IMR-90 (cell line): ENCODE measurements around the gene CALHM3. TPM values are rescaled to one million over a fixed set of nuclear protein-coding genes. Genes with fewer than 3 reads are reported as not detected.

Source experiments
- ATAC-seq: fragments of 200-7000 bp; cut with Tn5 transposase; 2 replicates; pipeline ENCODE4 v1.9.1; 2020; ENCODE audit warnings: low read depth, mild to moderate bottlenecking, moderate library complexity
- BruUV-seq: library from RNA; stranded (reverse); fragments of 400-500 nt; replicated peaks from 2 replicates; lab custom pipeline; 2021; lab: Mats Ljungman, UMichigan
- CTCF ChIA-PET: fragments of 300-600 bp; formaldehyde crosslinking; extraction: SDS; loops from one replicate; lab custom pipeline; 2021; ENCODE audit warnings: antibody characterized with exemption; lab: Yijun Ruan, JAX
- POLR2A ChIA-PET: fragments of 300-600 bp; sonication (Branson Sonifier 250); formaldehyde crosslinking; loops from one replicate; lab custom pipeline; 2022; ENCODE audit warnings: antibody characterized with exemption; ENCODE audit not compliant: unreplicated experiment; lab: Charles Lee
- DNase-seq: peaks from one replicate; pipeline ENCODE4 v3.0.0; 2013
- H2AFZ ChIP-seq: replicated peaks from 2 replicates; pipeline ENCODE3; 2013; ENCODE audit warnings: low read length, mild to moderate bottlenecking; ENCODE audit not compliant: poor library complexity
- H2AK5ac ChIP-seq: 2 replicates; pipeline ENCODE4 v1.6.1; 2013; ENCODE audit warnings: low read depth, low read length, inconsistent platforms
- H2AK9ac ChIP-seq: replicated peaks from 2 replicates; pipeline ENCODE3; 2013; ENCODE audit warnings: mild to moderate bottlenecking, low read depth, low read length, moderate library complexity; ENCODE audit not compliant: poor library complexity
- H2BK120ac ChIP-seq: 2 replicates; pipeline ENCODE4 v1.6.1; 2013; ENCODE audit warnings: low read depth, low read length, inconsistent platforms
- H2BK15ac ChIP-seq: 3 replicates; pipeline ENCODE4 v1.6.1; 2013; ENCODE audit warnings: low read depth, low read length, inconsistent platforms
- H2BK20ac ChIP-seq: 2 replicates; pipeline ENCODE4 v1.6.1; 2013; ENCODE audit warnings: low read depth, mild to moderate bottlenecking, inconsistent platforms, low read length, moderate library complexity
- H2BK5ac ChIP-seq: 2 replicates; pipeline ENCODE4 v1.6.1; 2013; ENCODE audit warnings: mild to moderate bottlenecking, low read depth, low read length, inconsistent platforms; ENCODE audit not compliant: poor library complexity, severe bottlenecking
- H3K14ac ChIP-seq: replicated peaks from 2 replicates; pipeline ENCODE4 v1.6.1; 2013; ENCODE audit warnings: low read depth, low read length, inconsistent platforms
- H3K18ac ChIP-seq: 2 replicates; pipeline ENCODE4 v1.6.1; 2013; ENCODE audit warnings: low read depth, low read length, control low read depth
- H3K23ac ChIP-seq: 2 replicates; pipeline ENCODE4 v1.6.1; 2013; ENCODE audit warnings: low read depth, low read length, inconsistent platforms
- H3K27ac ChIP-seq: 2 replicates; pipeline ENCODE4 v1.5.1; 2013; ENCODE audit warnings: mild to moderate bottlenecking, control low read depth, low read length; ENCODE audit not compliant: insufficient read depth
- H3K27me3 ChIP-seq: 2 replicates; pipeline ENCODE4 v1.6.1; 2013; ENCODE audit warnings: low read length; ENCODE audit not compliant: control insufficient read depth, insufficient read depth
- H3K36me3 ChIP-seq: 2 replicates; pipeline ENCODE4 v1.6.1; 2013; ENCODE audit warnings: low read length, mixed read lengths; ENCODE audit not compliant: control insufficient read depth, insufficient read depth
- H3K4ac ChIP-seq: 2 replicates; pipeline ENCODE4 v1.6.1; 2013; ENCODE audit warnings: low read depth, low read length, inconsistent platforms
- H3K4me1 ChIP-seq: 2 replicates; pipeline ENCODE4 v1.6.1; 2013; ENCODE audit warnings: low read length, mixed read lengths; ENCODE audit not compliant: control insufficient read depth, insufficient read depth
- H3K4me2 ChIP-seq: 2 replicates; pipeline ENCODE4 v1.6.1; 2013; ENCODE audit warnings: low read depth, mild to moderate bottlenecking, control low read depth, low read length, moderate library complexity
- H3K4me3 ChIP-seq: 2 replicates; pipeline ENCODE4 v1.5.1; 2013; ENCODE audit warnings: low read depth, mild to moderate bottlenecking, control low read depth, low read length, moderate library complexity; ENCODE audit not compliant: insufficient read depth
- H3K56ac ChIP-seq: 2 replicates; pipeline ENCODE4 v1.6.1; 2013; ENCODE audit warnings: low read length, inconsistent platforms; ENCODE audit not compliant: insufficient read depth; ENCODE audit errors: extremely low read depth
- H3K79me1 ChIP-seq, 2 experiments: 2 replicates each; pipeline ENCODE4 v1.6.1; 2013; ENCODE audit warnings: low read length in 2 of 2, inconsistent platforms in 1 of 2, low read depth in 1 of 2
- H3K9ac ChIP-seq: 2 replicates; pipeline ENCODE4 v1.6.1; 2013; ENCODE audit warnings: low read depth, low read length, control low read depth
- H3K9me1 ChIP-seq: 2 replicates; pipeline ENCODE4 v1.6.1; 2013; ENCODE audit warnings: low read length, inconsistent platforms; ENCODE audit not compliant: insufficient read depth
- H3K9me3 ChIP-seq: 2 replicates; pipeline ENCODE4 v1.6.1; 2013; ENCODE audit warnings: low read length; ENCODE audit not compliant: control insufficient read depth, insufficient read depth
- H4K20me1 ChIP-seq: 2 replicates; pipeline ENCODE4 v1.6.1; 2013; ENCODE audit warnings: low read length, inconsistent platforms; ENCODE audit not compliant: insufficient read depth
- H4K5ac ChIP-seq: 2 replicates; pipeline ENCODE4 v1.6.1; 2013; ENCODE audit warnings: mild to moderate bottlenecking, low read depth, low read length, control low read depth
- H4K8ac ChIP-seq, 2 experiments: 2 replicates each; pipeline ENCODE4 v1.6.1; 2013; ENCODE audit warnings: low read depth in 2 of 2, low read length in 2 of 2, control low read depth in 1 of 2, inconsistent platforms in 1 of 2
- H4K91ac ChIP-seq: 2 replicates; pipeline ENCODE4 v1.6.1; 2013; ENCODE audit warnings: low read depth, low read length, inconsistent platforms; ENCODE audit not compliant: insufficient read depth
- BHLHE40 ChIP-seq: fragments of 150-350 bp; IDR thresholded peaks from 2 replicates; pipeline ENCODE4 v1.6.1; 2016; ENCODE audit warnings: mild to moderate bottlenecking, low read depth, low read length
- CEBPB ChIP-seq: IDR thresholded peaks from 2 replicates; pipeline ENCODE4 v1.6.1; 2012; ENCODE audit warnings: low read depth, low read length, improper control_type of control experiment
- CHD1 ChIP-seq: IDR thresholded peaks from 2 replicates; pipeline ENCODE4 v1.6.1; 2012; ENCODE audit warnings: low read depth, low read length, improper control_type of control experiment
- FOS ChIP-seq: fragments of 150-350 bp; IDR thresholded peaks from 2 replicates; pipeline ENCODE4 v1.6.1; 2016; ENCODE audit warnings: low read depth, low read length
- MAFK ChIP-seq: IDR thresholded peaks from 2 replicates; pipeline ENCODE4 v1.6.1; 2012; ENCODE audit warnings: low read depth, low read length, improper control_type of control experiment
- MAZ ChIP-seq: IDR thresholded peaks from 2 replicates; pipeline ENCODE4 v1.6.1; 2012; ENCODE audit warnings: low read depth, mild to moderate bottlenecking, low read length, improper control_type of control experiment, moderate library complexity, borderline replicate concordance
- MXI1 ChIP-seq: IDR thresholded peaks from 2 replicates; pipeline ENCODE4 v1.6.1; 2012; ENCODE audit warnings: low read depth, mild to moderate bottlenecking, low read length, moderate library complexity, borderline replicate concordance
- NFE2L2 ChIP-seq: fragments of 150-350 bp; IDR thresholded peaks from 2 replicates; pipeline ENCODE4 v1.6.1; 2016; ENCODE audit warnings: low read depth, mild to moderate bottlenecking, low read length
- POLR2A ChIP-seq: IDR thresholded peaks from 2 replicates; pipeline ENCODE4 v1.6.1; 2012; ENCODE audit warnings: mild to moderate bottlenecking, low read depth, low read length
- RAD21 ChIP-seq: IDR thresholded peaks from 2 replicates; pipeline ENCODE4 v1.6.1; 2012; ENCODE audit warnings: low read length, improper control_type of control experiment
- RCOR1 ChIP-seq: IDR thresholded peaks from 2 replicates; pipeline ENCODE4 v1.6.1; 2012; ENCODE audit warnings: mild to moderate bottlenecking, low read length, improper control_type of control experiment; ENCODE audit not compliant: insufficient replicate concordance
- RFX5 ChIP-seq: IDR thresholded peaks from 2 replicates; pipeline ENCODE4 v1.8.0; 2012; ENCODE audit warnings: low read depth, mild to moderate bottlenecking, low read length, moderate library complexity
- SMC3 ChIP-seq: fragments of 150-350 bp; IDR thresholded peaks from 2 replicates; pipeline ENCODE4 v1.6.1; 2016; ENCODE audit warnings: low read depth, mild to moderate bottlenecking, antibody characterized with exemption, low read length, moderate library complexity
- WGBS, 2 experiments: methylation state at CpG; one replicate each; pipeline versions ENCODE4 v1.1.5 to v1.1.7; 2013; ENCODE audit warnings: missing lambda C conversion rate in 2 of 2; ENCODE audit not compliant: insufficient read length in 1 of 2; ENCODE audit errors: extremely low coverage in 2 of 2; 5-methylcytosine and 5-hydroxymethylcytosine counted together
- dilution Hi-C: fragments of 300-500 bp; cut with HindIII; formaldehyde crosslinking; loops from one replicate; pipeline ENCODE4 v1.14.3; 2018; ENCODE audit warnings: low sequenced_read_pairs; ENCODE audit not compliant: unreplicated experiment
- in situ Hi-C: fragments of 300-500 bp; cut with MboI; formaldehyde crosslinking; loops from 3 replicates; pipeline ENCODE4 v1.14.3; 2019; ENCODE audit warnings: low sequenced_read_pairs, inconsistent platforms, mixed read lengths
- intact Hi-C: fragments of 100-400 bp; cut with micrococcal nuclease; formaldehyde crosslinking; loops from 2 replicates; pipeline ENCODE4 v1.10.0; 2022
- polyA plus RNA-seq, 3 experiments: library from polyadenylated mRNA; depleted of rRNA; stranded (reverse); fragments of >200 nt; gene quantifications; 2 replicates each; pipeline ENCODE4 v1.2.3, GENCODE V29; 2012; ENCODE audit warnings: low replicate concordance in 1 of 3
- total RNA-seq: library from RNA; depleted of rRNA; stranded (reverse); fragments of >200 nt; gene quantifications from 2 replicates; pipeline ENCODE4 v1.2.3, GENCODE V29; 2012
- TF ChIP-seq, protein P1 (sequence below): conservative IDR thresholded peaks from 2 replicates; pipeline ENCODE4 v1.5.1; 2012; ENCODE audit warnings: mild to moderate bottlenecking, low read depth, low read length, improper control_type of control experiment
- TF ChIP-seq, protein P2 (sequence below): fragments of 150-350 bp; IDR thresholded peaks from 2 replicates; pipeline ENCODE4 v1.6.1; 2017; ENCODE audit warnings: mild to moderate bottlenecking, antibody characterized with exemption, low read length, low read depth
- TF ChIP-seq, protein P3 (sequence below): fragments of 150-350 bp; IDR thresholded peaks from 2 replicates; pipeline ENCODE4 v1.6.1; 2016; ENCODE audit warnings: low read depth, mild to moderate bottlenecking, low read length, moderate library complexity, borderline replicate concordance

The CALHM3 gene
- total and polyA plus RNA-seq, 2 of the 4 experiments (the other 2 are of a cell fraction): not detected

DNA sequence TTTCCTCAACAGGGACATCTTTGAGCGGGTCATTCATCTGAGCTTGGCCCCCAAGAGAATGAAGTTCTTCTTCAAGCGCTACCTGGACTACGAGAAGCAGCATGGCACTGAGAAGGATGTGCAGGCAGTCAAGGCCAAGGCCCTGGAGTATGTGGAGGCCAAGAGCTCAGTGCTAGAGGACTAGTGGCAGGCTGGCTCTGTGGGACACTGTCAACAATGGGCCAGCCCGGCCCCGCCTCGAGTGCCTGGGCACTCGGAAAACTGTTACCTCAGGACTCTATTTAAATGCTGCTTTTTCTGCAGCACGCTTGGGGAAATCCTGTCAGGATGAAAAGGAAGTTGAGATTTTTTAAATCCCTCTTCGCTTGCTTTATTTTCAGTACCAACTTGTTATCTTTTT is 33.7 kb downstream of the CALHM3 start:
- no peak overlapping the region for H2AK9ac ChIP-seq
- dilution Hi-C loops: no loop called here
- no peak overlapping the region for H3K56ac ChIP-seq
- no peak for DNase-seq
- peaks cover 2% of the 10 kb centered on the region; the same call in 1 of the 2 replicates for H3K9me1 ChIP-seq
- no peak overlapping the region for H3K23ac ChIP-seq
- peaks cover 0 to 22% of the 10 kb centered on the region in 2 experiments; a peak in 1 of 4 replicates for H3K79me1 ChIP-seq
- H2BK5ac ChIP-seq: no peak overlapping the region
- in situ Hi-C loops: no loop called here
- no peak overlapping the region for H4K8ac ChIP-seq
- H4K20me1 ChIP-seq: peaks cover 12% of the 10 kb centered on the region; the same call in 1 of the 2 replicates
- no peaks in the 10 kb centered on the region; the same call in 1 of the 2 replicates for H3K4me1 ChIP-seq
- WGBS, 2 experiments: 88% methylated on average over 3 of the region's 9 CpGs; no CpG with 5 or more reads in 1 of the 2 experiments
- no peak overlapping the region for H4K5ac ChIP-seq
- no peak overlapping the region for H2AFZ ChIP-seq
- no peak for TF ChIP-seq RAD21
- no peak for TF ChIP-seq CEBPB
- no peak for TF ChIP-seq POLR2A
- TF ChIP-seq, protein P1, sequence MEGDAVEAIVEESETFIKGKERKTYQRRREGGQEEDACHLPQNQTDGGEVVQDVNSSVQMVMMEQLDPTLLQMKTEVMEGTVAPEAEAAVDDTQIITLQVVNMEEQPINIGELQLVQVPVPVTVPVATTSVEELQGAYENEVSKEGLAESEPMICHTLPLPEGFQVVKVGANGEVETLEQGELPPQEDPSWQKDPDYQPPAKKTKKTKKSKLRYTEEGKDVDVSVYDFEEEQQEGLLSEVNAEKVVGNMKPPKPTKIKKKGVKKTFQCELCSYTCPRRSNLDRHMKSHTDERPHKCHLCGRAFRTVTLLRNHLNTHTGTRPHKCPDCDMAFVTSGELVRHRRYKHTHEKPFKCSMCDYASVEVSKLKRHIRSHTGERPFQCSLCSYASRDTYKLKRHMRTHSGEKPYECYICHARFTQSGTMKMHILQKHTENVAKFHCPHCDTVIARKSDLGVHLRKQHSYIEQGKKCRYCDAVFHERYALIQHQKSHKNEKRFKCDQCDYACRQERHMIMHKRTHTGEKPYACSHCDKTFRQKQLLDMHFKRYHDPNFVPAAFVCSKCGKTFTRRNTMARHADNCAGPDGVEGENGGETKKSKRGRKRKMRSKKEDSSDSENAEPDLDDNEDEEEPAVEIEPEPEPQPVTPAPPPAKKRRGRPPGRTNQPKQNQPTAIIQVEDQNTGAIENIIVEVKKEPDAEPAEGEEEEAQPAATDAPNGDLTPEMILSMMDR: no peak
- no peak for TF ChIP-seq RFX5
- no peak for TF ChIP-seq CHD1
- no peak for TF ChIP-seq RCOR1
- TF ChIP-seq, protein P2, sequence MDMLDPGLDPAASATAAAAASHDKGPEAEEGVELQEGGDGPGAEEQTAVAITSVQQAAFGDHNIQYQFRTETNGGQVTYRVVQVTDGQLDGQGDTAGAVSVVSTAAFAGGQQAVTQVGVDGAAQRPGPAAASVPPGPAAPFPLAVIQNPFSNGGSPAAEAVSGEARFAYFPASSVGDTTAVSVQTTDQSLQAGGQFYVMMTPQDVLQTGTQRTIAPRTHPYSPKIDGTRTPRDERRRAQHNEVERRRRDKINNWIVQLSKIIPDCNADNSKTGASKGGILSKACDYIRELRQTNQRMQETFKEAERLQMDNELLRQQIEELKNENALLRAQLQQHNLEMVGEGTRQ: no peak
- TF ChIP-seq SMC3: no peak
- TF ChIP-seq MAZ: no peak
- no peak for TF ChIP-seq BHLHE40
- no peak for TF ChIP-seq FOS
- TF ChIP-seq NFE2L2: no peak
- no peak for TF ChIP-seq MAFK
- TF ChIP-seq MXI1: no peak
- TF ChIP-seq, protein P3, sequence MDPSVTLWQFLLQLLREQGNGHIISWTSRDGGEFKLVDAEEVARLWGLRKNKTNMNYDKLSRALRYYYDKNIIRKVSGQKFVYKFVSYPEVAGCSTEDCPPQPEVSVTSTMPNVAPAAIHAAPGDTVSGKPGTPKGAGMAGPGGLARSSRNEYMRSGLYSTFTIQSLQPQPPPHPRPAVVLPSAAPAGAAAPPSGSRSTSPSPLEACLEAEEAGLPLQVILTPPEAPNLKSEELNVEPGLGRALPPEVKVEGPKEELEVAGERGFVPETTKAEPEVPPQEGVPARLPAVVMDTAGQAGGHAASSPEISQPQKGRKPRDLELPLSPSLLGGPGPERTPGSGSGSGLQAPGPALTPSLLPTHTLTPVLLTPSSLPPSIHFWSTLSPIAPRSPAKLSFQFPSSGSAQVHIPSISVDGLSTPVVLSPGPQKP: no peak
- ATAC-seq: no peak
- no peaks in the 10 kb centered on the region for H3K27me3 ChIP-seq
- H4K91ac ChIP-seq: no peak overlapping the region
- peaks cover 68% of the 10 kb centered on the region for H3K36me3 ChIP-seq
- H2AK5ac ChIP-seq: no peak overlapping the region
- H3K4me3 ChIP-seq: no peak overlapping the region
- H3K9ac ChIP-seq: no peak overlapping the region
- H3K18ac ChIP-seq: no peak overlapping the region
- POLR2A ChIA-PET: no interaction called here
- no peak overlapping the region for H2BK20ac ChIP-seq
- H3K4ac ChIP-seq: no peak overlapping the region
- no peak overlapping the region for H3K4me2 ChIP-seq
- H3K14ac ChIP-seq: no peak overlapping the region
- H3K9me3 ChIP-seq: no peaks in the 10 kb centered on the region
- H2BK120ac ChIP-seq: no peak overlapping the region
- no peak overlapping the region for H2BK15ac ChIP-seq
- H3K27ac ChIP-seq: no peak overlapping the region
- intact Hi-C loops: no loop called here
- CTCF ChIA-PET: no interaction called here
- no TSS peak for BruUV-seq
